GM03348 (cell line): ENCODE data around the gene ANTXR2.

ENCODE experiments used
- DNase-seq: peaks from one replicate; pipeline ENCODE4 v3.0.0; 2012; ENCODE audit warnings: low spot score

The ANTXR2 gene

DNA sequence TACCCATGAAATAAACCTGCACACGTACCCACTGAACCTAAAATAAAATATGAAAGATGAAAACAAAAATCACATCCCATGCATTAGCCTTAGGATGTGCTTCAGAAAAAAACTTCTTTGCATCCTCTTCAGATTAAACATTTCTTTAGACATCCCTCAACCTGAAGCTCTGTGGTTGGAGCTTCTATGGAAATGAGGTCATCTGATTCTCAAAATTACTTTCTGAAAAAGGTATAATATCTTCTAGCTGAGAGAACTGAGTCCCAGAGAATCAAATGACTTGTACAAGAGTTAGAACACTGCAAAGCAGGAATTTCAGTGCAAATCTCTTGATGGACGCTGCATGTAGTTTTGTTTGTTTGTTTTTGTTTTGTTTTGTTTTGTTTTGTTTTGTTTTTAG lies 19.1 kb upstream of the ANTXR2 start:
- DNase-seq, result no peak

DNA sequence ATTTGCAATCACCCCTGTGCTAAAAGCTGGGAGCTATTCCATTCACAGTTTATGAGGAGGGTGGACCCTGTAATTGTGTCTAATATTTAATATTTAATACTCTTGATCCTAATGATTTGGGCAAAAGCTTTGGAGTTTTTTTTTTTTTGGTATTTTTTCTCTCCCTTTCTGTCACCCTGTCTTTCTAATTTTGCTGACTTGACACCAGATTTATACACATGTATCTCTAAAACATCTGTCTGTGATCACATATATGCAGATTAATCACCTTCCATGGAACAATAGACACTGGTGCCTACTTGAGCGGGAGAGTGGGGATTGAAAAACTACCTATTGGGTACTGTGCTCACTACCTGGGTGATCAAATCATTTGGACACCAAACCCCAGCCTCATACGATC lies 18.7 kb upstream of the ANTXR2 start:
- no peak for DNase-seq

DNA sequence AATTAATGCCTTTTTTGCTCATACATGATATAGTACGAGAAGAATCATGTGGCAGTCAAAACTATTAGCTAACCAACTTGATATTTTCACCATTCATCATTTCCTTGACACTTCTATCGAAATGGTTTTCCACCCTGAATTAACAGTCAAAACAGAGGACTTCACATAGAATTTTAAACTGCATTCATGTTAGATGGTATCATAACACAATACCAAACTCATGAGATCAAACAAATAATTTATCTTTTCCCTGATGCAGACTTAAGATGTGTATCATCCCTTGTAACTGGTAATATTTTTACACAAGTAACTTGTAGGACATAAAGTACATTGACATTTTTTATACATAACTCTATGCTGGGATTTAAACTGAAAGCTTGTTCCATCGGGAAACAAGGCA lies 18.2 kb upstream of the ANTXR2 start:
- no peak for DNase-seq

DNA sequence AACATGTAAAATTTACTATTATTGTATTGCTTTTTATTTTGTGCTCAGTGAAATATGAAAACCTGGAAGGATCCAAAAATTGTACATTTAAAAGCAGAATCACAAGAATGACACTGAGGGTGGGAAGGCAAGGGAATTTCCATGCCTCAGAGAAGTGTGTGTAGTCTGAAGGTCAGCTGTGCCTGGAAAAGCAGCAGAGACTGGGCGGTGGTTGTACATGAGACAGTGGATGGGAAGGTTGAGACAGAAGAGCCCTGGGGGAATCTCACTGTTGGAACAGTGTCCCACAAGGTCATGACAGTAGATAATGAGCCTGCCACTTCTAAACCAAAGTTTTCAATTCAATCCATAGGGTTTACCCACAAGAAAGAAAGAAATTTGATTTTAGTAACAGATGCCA lies 17.1 kb upstream of the ANTXR2 start:
- no peak for DNase-seq

DNA sequence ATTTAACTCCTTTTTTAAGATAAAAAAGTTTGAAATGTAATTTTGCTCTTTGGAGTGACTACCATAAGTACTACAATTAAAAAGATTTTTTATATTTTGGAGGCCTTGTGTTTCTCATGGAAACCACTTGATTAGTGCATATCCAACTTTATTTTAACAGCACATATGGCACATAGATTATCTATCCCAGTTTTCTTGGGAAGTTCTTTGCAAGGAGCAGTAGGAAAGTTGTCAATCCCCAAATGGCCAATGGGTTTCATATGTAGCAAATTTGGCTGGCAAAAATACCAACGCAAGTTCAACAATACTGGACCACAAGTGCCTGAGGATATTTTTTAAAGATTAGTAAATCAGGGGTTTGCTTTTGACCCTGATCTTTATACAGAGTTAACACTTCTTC lies 15.4 kb upstream of the ANTXR2 start:
- DNase-seq, result no peak

DNA sequence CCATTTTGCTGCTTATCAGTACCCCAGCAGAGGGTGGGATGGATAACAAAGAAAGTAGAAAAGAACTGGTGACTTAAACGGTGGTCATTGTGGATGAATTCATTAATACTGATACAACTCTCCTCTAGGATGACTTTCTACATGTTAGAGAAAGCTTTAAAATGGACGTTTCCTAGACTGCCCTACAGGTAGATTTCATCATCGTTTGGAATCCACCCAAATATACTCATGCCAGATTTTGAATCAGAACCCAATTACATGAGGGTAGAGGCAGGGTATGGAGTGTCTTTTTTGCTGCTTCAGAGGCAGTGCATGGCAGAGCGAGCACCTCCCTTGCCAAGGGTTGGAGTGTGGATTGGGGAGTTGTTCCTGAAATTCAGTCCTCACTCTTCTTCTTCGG lies 13.3 kb upstream of the ANTXR2 start:
- DNase-seq, result no peak

DNA sequence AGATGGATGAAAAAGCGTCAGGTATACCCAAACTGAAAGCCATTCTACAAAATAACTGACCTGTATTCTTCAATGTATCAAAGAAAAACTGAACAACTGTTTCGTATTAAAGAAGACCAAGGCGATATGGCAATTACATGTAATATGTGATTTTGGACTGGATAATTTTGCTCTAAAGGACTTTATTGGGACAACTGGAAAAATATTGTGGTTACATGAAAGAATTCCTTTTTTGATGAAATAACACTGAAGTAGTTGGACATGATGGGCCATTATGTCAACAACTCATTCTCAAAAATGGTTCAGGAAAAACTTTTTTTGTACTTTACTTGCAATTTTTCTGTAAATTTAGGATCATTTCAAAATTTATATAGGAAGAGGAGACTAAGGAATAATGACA lies 12.1 kb upstream of the ANTXR2 start:
- DNase-seq, result no peak

DNA sequence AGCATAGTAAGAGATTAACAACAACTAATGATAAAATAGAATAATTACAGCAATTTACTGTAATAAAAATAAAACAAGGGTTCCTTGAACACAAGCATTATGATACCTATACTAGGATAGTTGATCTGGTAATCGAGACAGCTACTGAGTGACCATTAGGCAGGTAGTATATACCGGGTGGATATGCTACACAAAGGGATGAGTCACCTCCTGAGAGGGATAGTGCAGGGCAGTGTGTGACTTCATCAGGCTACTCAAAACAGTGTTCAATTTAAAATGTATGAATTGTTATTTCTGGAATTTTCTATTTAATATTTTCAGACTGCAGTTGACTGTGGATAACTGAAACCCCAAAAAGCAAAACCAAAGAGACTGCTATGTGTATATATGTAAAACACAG lies 9.7 kb upstream of the ANTXR2 start:
- DNase-seq, result no peak

DNA sequence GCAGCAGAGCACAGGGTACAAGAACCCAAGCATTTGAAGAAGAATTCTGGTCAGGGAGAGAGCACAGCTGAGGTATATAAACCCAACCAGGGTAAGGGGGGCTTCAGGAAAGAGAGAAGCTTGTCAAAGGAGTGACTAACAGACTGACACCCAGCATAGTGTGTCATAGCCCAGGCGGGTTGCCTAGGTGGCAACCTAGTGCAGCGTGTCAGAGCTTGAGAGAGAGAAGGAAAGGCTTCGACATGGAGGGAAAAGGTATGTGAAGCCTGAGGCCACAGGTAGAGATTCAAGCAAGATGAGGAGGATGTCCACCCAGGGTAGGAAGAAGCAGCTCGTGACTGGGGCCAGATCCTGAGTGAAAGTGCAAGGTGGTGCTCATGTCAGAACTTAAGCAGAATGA lies 8.5 kb upstream of the ANTXR2 start:
- DNase-seq, result no peak

DNA sequence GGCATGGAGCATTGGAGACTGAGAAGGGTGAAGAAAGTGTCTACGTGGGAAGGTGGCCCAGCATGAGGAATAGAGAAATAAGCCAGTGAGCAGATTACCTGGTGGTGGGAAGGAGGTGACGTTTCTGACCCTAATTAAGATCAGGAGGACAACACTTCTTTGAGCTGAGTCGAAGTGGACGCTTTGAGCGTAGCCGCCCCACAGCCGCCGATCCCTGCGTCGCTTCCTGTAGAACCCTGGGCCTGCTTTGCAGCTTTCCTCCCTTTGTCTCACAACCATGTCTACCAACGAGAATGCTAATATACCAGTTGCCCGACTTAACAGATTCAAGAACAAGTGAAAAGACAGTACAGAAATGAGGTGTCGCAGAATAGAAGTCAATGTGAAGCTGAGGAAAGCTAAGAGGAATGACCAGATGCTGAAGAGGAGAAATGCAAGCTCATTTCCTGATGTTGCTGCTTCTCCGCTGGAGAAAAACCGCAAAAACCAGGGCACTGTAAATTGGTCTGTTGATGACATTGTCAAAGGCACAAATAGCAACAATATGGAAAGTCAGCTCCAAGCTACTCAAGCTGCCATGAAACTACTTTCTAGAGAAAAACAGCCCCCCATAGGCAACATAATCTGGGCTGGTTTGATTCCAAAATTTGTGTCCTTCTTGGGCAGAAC lies 6.4 kb upstream of the ANTXR2 start:
- no peak for DNase-seq

DNA sequence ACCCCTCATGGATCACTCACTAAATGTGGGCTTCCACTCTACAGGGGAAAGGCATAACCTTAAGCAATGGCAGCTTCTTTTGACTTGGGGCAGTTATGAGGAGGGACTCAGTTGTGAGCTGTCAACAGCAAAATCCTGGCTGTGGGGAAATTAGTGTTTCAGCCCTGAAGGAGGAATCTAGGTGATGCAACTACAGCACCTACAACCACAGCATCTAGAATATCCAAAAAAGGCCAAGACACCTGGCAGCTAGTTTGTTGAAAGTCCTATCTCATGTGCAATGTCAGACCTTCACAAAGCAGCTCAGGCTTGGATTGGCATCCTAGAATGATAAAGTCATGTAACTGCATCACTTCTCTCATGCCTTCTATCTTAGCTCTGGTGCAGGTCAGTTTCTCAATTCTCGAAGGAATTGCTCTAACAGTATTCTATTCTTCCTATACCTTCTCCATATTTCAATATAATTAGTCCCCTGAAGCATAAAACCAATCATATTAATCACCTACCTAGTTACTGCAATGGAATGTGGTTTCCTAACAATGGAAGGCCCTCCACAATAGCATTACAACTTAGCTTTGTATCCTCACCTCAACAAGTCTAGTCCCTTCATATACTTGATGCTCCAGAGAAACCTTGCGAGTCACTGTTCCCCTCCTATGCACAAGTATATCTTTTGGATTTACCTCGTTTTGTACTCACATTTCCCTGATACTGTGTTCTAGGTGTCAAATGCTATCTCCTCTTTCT lies 5.5 kb upstream of the ANTXR2 start:
- DNase-seq, result no peak

DNA sequence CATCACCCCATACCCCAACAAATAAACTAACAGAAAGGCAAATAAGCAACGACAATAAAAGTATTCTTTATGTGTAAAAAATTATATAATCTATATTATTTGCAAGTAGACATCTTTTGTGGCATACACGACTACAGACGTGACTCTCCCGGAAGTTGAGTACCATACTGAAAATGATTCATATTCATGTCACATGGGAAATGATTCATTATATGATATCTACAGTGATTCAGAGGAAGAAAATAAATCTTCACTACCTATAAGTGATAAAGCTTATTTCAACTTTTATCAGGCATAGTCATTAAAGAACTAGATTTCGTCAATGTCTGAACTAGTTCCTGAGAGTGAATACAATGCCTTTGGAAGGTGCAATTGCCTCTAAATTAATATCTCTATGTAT lies 4.6 kb upstream of the ANTXR2 start:
- no peak for DNase-seq

DNA sequence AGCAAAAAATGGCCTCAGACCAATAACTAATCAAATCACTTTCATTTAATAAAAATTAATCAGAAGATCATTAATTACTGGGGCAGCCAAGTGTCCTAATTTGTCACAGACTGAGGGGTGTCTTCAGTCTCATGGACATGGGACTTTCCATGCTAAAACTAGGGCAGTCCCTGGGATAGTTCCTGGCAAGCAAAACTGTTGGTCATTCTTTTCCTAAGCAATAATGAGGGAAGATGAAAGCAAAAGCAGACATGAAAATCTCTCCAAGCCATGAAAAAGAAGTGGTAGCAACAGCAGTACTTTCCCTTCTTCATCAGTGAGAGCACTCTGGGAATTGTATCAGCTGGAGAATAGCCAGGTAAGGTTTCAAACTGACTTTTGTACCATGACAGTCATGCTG lies 3.7 kb upstream of the ANTXR2 start:
- DNase-seq, result no peak

DNA sequence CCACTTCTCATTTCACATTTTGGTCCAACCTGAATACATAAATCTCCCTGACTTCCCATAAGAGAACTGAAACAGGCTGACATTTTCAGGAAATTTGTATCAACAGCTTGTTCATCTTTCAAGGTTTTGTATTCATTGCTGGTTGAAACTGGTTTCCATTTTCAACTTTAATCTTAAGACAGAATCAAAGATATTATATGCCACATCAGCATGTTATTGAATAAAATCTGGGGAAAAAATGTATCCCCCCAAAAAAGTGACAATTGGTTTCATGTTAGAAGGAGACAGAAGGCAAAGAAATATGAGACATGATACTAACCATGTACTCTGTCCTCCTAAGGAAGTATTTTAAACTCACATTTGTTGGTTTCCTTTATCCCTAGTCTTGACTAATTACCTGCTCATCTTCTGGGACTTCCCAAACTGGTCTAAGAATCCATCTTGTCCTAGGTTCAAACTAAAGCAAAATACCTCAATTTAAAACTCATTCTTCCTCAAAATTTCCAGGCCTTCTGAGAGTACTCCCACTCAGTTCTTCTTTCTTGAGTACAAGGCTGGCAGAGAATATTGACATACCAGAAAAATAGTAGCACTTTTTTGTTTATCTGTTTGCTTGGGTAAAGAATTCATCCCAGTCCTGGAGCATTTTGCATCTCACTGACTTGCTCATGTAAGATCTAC lies 3.1 kb upstream of the ANTXR2 start:
- no peak for DNase-seq

DNA sequence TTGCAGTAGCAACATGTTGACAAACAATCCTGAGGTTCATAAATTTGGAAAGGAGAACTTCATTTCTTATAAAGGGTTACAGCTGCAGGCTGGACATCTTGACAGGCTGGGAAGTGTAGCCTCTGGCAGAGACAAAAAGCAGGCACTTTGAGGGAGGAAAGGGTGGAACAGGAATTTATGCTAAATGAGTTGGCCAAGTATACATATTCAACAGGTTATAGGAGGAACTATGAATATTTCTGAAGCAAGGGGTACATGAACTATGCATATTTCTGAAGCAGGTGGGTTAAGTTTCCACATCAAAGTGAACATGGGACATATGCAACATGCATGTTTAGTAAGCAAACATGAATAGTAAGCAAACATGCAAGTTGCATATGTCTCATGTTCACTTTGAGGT lies 1.6 kb upstream of the ANTXR2 start:
- no peak for DNase-seq

DNA sequence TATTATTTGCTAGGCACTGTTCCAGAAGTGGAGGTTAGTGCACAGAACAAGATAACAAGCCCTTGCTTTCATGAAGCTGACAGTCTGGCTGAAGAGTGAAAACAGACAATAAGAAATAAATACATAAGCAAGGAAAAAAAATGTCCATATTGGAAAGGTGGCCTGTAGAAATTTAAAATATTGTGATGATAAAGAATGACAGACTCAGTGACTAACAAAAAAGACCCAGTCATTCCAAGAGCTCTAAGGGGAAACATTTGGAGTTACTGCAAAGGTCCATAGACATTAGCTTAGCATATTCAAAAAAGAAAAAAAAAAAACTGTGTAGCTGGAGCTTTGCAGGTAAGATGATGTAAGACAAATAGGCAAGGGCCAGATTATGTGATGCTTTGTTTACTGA lies 1.0 kb upstream of the ANTXR2 start:
- no peak for DNase-seq

DNA sequence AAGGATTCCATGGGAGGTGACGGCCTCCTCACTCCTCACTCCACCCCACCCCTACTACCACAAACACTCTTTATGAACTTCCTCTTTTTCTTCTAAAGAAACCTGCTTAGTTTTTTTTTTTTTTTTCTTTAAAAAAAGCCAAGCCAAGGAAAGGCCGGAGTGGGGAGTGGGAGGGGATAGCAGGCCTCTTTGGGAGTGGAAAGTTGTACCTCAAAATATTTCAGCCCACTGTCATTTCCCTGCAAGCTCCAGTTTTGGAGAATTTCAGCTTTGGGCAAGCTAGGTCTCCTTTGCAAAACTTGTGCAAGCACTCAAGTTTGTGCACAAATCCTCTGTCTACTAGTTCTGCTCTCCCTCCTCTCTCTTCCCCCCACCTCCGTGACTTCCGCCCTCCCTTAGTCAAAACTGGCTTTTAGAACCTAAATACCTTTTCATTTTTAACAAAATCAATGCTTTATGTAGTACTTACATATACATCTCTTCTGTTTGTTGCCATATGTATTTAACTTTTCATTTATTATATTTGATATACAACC lies 512 bp upstream of the ANTXR2 start:
- no peak for DNase-seq

DNA sequence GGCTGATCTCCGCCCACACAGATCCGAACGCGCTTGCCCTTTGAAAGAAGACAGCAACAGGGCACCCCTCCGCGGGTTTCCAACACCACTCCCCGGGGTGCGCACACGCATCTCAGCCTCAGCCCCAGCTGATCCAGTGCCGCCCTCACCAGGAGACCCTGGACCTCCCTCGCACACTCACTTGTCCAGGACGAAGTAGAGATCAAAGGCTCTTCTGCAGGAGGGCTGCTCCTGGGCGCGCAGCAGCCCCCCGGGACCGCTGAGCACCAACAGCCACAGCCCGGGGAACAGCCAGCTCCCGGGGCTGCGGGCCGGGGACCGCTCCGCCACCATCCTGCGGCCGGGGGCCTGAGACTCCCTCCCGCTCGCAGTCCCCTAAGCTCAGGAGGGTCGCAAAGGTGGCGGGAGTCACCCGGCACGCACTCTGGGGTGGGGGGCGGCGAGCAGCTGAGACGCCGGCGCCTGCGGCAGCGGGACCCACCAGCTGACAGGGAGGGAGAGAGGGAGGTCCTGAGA lies 743 bp downstream of the ANTXR2 start:
- peak; percentile 50 for DNase-seq

DNA sequence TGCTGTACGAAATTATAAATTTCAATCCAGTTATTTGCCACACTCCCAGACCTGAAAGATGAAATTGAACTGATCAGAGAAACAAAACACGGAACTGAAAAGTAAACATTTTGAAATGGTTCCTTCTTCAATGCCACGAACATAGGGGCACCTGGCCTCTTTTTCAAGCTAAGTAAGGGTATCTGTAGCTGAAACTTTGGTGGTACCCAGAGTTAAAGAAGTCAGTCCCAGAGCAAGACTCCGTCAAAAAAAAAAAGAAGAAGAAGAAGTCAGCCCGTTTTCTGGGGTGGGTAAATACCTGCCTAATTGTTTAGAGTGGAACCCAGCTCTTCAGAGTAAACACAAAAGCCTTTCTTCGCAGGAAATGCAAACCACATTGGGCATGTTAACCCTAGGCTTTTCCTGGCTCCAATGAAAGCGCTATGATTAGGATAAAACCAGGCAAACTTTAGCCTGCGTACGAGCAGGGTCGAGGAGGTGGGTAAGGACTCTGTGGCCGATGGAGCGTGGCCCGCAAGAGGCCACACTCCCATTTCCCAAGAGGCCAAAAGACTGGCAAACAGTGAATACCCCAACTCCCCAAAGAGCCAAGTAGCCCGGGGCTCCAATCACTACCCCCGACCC lies 1.3 kb downstream of the ANTXR2 start:
- DNase-seq, result no peak

DNA sequence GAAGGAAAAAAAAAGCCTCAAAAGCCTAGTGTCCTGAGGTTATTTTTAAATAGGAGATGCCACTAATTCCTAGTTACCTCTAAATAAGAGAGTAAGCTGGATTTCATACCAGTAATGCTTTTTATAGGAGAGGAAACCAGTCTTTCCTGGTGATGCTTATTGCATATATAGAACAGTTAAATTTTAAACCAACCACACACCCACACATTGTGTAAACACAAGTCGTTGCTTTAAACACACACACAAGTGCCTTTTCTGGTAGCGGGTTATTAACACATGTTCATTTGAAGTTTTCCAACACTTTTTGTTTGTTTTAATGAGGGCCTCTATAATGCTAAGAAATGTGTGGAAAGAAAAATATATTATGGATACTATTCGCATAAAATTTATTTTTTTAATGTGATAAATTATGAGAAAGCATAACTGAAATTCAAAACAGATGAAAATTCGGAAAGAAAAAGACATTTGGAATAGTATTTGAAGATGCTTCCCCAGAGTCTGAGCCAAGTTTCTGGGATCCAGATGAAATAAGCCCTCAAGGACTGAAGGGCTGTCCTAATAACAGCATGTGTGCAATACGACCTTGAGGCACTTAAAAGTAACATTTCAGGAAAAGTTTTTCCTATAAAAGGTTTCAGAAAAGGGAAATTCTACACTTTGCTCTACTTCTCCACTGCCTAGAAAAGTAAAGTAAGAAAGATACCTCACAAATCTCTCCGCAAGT lies 2.0 kb downstream of the ANTXR2 start:
- DNase-seq, result peak; percentile 17

DNA sequence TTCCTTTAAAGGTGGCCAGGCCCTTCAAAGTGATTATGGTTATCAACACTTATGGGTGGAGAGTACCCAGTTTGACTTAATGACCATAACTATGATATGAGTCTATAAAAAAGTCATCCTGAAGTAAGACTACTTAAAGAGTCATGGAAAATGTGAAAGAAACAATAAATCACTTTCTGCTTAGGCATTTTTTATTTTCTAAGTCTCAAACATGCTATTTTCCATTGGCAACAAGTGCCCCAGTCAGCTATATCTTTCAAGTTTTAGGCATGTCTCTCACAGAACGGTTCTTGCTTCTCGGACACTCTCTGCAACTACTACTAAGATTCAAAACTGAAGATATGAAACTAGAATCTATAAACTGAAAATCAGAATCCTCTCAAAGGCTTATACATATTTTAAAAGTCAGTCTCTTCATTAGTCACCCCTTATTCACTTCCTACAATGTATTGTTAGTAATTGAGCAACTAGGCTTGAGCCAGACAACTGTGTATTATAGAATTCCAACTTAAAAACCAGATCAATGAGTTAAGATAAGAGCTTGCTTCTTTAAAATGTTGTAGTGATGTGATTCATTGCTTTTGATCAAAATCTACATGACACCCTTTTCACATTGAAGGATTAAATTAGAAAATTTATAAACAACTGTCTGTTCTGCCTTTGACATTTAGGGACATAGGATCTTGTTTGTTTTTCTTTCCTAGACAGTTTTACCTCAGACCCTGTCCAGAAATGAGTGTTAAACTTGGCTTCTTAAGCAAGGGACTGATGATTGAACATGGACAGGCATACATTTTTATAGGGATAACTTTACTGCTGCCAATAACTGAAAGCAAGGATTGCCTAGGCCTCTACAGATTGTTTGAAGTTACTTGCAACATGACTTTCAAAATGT lies 2.9 kb downstream of the ANTXR2 start:
- DNase-seq, result no peak
